Measurements from ENCODE around the gene ERMP1. TPM values are rescaled to one million over a fixed set of nuclear protein-coding genes. Genes with fewer than 3 reads are reported as not detected.

ERMP1 gene
- 14.4 and 26.3 TPM in 2 replicates for total RNA-seq

GRCh38 chr9:5832538-5833529 is at the start of gene ERMP1:
Gene ERMP1 (minus strand): TSS chr9:5833117. CDS start chr9:5833027, 90 bp downstream.

Other genes starting within 250 kb of the ERMP1 start
- 44.3 and 45.7 TPM in 2 replicates for gene RIC1, start 204.0 kb downstream of the ERMP1 start, total RNA-seq
- gene MLANA, start 57.8 kb upstream of the ERMP1 start, total RNA-seq = not detected in 2 replicates
- 56.1 and 57.1 TPM in 2 replicates for gene RANBP6, start 182.5 kb upstream of the ERMP1 start, total RNA-seq

All from thoracic aorta endothelial cell (primary cell).